SK-N-MC (cell line): ENCODE data around the gene GALNT9.

Source experiments
- DNase-seq: peaks from one replicate; pipeline ENCODE4 v3.0.0-alpha.2; 2011; ENCODE audit warnings: low read depth, low spot score
- H3K27ac ChIP-seq: fragments of 200-600 bp; sonication (generic); 2 replicates; pipeline ENCODE4 v1.5.1; 2016; ENCODE audit warnings: mixed run types
- H3K36me3 ChIP-seq: fragments of 200-600 bp; sonication (generic); 2 replicates; pipeline ENCODE4 v1.6.1; 2017; ENCODE audit warnings: antibody characterized with exemption, low read length, mixed read lengths; ENCODE audit not compliant: insufficient read depth
- H3K4me3 ChIP-seq: fragments of 200-600 bp; sonication (generic); 2 replicates; pipeline ENCODE4 v1.5.1; 2016
- H3K9ac ChIP-seq: fragments of 200-600 bp; sonication (generic); 2 replicates; pipeline ENCODE4 v1.8.0; 2017; ENCODE audit warnings: mixed run types, mixed read lengths; ENCODE audit not compliant: insufficient read length
- H3K9me3 ChIP-seq: fragments of 200-600 bp; sonication (generic); 2 replicates; pipeline ENCODE4 v1.6.1; 2017; ENCODE audit warnings: low read depth, mild to moderate bottlenecking, antibody characterized with exemption, low read length, moderate library complexity, mixed read lengths
- EZH2 ChIP-seq: fragments of 200-600 bp; sonication (generic); IDR thresholded peaks from one replicate; pipeline ENCODE4 v1.6.1; 2017; ENCODE audit warnings: antibody characterized with exemption
- FOXP2 ChIP-seq: optimal IDR thresholded peaks from 2 replicates; pipeline ENCODE3; 2011; ENCODE audit warnings: mild to moderate bottlenecking, moderate library complexity; ENCODE audit not compliant: insufficient read depth; ENCODE audit errors: extremely low read length, control extremely low read depth
- POLR2AphosphoS5 ChIP-seq: IDR thresholded peaks from 2 replicates; pipeline ENCODE4 v1.6.1; 2012; ENCODE audit warnings: mild to moderate bottlenecking, low read depth, low read length, borderline replicate concordance

The GALNT9 gene

GRCh38 chr12:132180648-132181546, 148.5 kb downstream of the GALNT9 start:
- no peak for DNase-seq
- no peak overlapping the region for H3K9ac ChIP-seq
- H3K4me3 ChIP-seq = no peak overlapping the region
- no peaks in the 10 kb centered on the region for H3K9me3 ChIP-seq
- no peak overlapping the region for H3K27ac ChIP-seq
- TF ChIP-seq FOXP2 (no peak), POLR2AphosphoS5 (no peak), EZH2 (no peak)
- H3K36me3 ChIP-seq = no peaks in the 10 kb centered on the region

GRCh38 chr12:132179431-132180362, 149.7 kb downstream of the GALNT9 start:
- no peak overlapping the region for H3K4me3 ChIP-seq
- no peak for TF ChIP-seq FOXP2
- no peak for TF ChIP-seq POLR2AphosphoS5
- no peak for TF ChIP-seq EZH2
- no peaks in the 10 kb centered on the region for H3K36me3 ChIP-seq
- no peaks in the 10 kb centered on the region for H3K9me3 ChIP-seq
- no peak overlapping the region for H3K9ac ChIP-seq
- no peak for DNase-seq
- no peak overlapping the region for H3K27ac ChIP-seq

GRCh38 chr12:132178801-132179401, 150.5 kb downstream of the GALNT9 start:
- no peaks in the 10 kb centered on the region for H3K9me3 ChIP-seq
- no peak overlapping the region; the same call in 1 of the 2 replicates for H3K27ac ChIP-seq
- TF ChIP-seq EZH2 (no peak), POLR2AphosphoS5 (no peak), FOXP2 (no peak)
- DNase-seq = no peak
- H3K9ac ChIP-seq = no peak overlapping the region
- no peaks in the 10 kb centered on the region for H3K36me3 ChIP-seq
- no peak overlapping the region for H3K4me3 ChIP-seq

- DNase-seq = no peak
- TF ChIP-seq POLR2AphosphoS5 (no peak), EZH2 (no peak), FOXP2 (no peak)
Measured at GRCh38 chr12:132178316-132178715, 151.1 kb downstream of the GALNT9 start.

GRCh38 chr12:132176920-132177551, 152.4 kb downstream of the GALNT9 start:
- no peak overlapping the region for H3K9ac ChIP-seq
- DNase-seq = no peak
- H3K9me3 ChIP-seq = no peaks in the 10 kb centered on the region
- H3K4me3 ChIP-seq = no peak overlapping the region
- H3K36me3 ChIP-seq = no peaks in the 10 kb centered on the region
- H3K27ac ChIP-seq = no peak overlapping the region
- no peak for TF ChIP-seq EZH2
- TF ChIP-seq FOXP2 = no peak
- TF ChIP-seq POLR2AphosphoS5 = no peak

More at GRCh38 chr12:132178316-132178715, 151.1 kb downstream of the GALNT9 start:
- Histone ChIP-seq H3K4me3 (no peak overlapping the region), H3K36me3 (no peaks in the 10 kb centered on the region), H3K27ac (no peak overlapping the region; the same call in 1 of the 2 replicates), H3K9ac (no peak overlapping the region), H3K9me3 (no peaks in the 10 kb centered on the region)

GRCh38 chr12:132176385-132176919, 152.9 kb downstream of the GALNT9 start:
- Histone ChIP-seq H3K9ac (no peak overlapping the region), H3K36me3 (no peaks in the 10 kb centered on the region), H3K27ac (no peak overlapping the region), H3K4me3 (no peak overlapping the region), H3K9me3 (no peaks in the 10 kb centered on the region)
- TF ChIP-seq EZH2 (no peak), FOXP2 (no peak), POLR2AphosphoS5 (no peak)
- DNase-seq = no peak

GRCh38 chr12:132175496-132176384, 153.6 kb downstream of the GALNT9 start:
- no peaks in the 10 kb centered on the region for H3K36me3 ChIP-seq
- no peak for TF ChIP-seq FOXP2
- no peak for TF ChIP-seq POLR2AphosphoS5
- no peak for TF ChIP-seq EZH2
- H3K9ac ChIP-seq = no peak overlapping the region
- H3K4me3 ChIP-seq = no peak overlapping the region
- H3K9me3 ChIP-seq = no peaks in the 10 kb centered on the region
- DNase-seq = no peak
- no peak overlapping the region for H3K27ac ChIP-seq
